ENCODE results near the gene LRP8. TPM values are rescaled to one million over a fixed set of nuclear protein-coding genes. Genes with fewer than 3 reads are reported as not detected.

LRP8 gene
- total RNA-seq, 6 experiments from 2014 or later, result 7.2 to 14.9 (median 13.0) TPM

GRCh38 chr1:53344921-53345838 lies 17.3 kb upstream of the LRP8 start:
- DNase-seq, result no peak
- Mint-ChIP-seq H3K9me3 (no peaks in the 10 kb centered on the region), H3K27ac (no peak overlapping the region), H3K4me3 (no peak overlapping the region), H3K27me3 (ENCODE audit: insufficient read depth) (peaks cover 10% of the 10 kb centered on the region), H3K36me3 (ENCODE audit: low read depth) (no peaks in the 10 kb centered on the region), H3K4me1 (ENCODE audit: low read depth) (peaks cover 13% of the 10 kb centered on the region)
- TF ChIP-seq, protein P1, sequence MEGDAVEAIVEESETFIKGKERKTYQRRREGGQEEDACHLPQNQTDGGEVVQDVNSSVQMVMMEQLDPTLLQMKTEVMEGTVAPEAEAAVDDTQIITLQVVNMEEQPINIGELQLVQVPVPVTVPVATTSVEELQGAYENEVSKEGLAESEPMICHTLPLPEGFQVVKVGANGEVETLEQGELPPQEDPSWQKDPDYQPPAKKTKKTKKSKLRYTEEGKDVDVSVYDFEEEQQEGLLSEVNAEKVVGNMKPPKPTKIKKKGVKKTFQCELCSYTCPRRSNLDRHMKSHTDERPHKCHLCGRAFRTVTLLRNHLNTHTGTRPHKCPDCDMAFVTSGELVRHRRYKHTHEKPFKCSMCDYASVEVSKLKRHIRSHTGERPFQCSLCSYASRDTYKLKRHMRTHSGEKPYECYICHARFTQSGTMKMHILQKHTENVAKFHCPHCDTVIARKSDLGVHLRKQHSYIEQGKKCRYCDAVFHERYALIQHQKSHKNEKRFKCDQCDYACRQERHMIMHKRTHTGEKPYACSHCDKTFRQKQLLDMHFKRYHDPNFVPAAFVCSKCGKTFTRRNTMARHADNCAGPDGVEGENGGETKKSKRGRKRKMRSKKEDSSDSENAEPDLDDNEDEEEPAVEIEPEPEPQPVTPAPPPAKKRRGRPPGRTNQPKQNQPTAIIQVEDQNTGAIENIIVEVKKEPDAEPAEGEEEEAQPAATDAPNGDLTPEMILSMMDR (IDR thresholded peaks at IDR 0.05), result no peak

DNA sequence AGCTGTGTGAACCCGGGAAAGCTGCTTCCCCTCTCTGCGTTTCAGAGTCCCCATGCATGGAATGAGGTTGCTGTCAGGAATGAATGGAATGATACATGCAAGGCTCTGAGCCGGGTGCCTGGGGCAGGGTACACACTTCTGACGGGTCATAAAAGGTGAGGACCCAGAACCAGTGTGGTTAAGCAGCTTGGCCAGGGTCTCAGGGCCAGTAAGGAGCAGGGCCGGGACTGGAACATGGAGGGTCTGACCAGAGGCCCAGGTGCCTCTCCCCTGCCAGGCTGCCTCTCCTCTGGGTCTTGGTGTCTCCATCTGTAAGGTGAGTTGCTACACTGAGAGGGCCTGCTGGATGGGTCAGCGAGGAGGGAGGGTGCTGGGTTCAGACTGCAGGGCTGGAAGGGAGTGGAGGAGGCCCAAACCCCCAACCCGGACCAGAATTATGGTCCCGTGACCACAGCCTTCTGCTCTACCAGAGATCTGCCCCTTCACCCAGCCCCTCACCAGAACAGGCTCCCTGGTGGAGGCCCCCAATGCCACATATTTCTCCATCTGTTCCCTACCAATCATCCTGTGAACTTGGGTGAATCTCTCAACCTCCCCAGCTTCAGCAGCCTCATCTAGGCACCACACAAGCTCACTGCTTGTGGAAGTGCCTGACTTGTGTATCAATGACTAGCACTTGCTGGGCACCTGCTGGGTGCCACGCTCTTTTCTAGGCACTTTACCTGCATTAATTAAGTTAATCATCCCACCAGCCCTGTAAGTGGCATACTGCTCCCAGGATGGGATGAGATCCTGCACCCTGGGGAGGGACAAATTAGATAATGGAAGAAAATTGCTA lies 16.2 kb upstream of the LRP8 start:
- Mint-ChIP-seq H3K36me3 (ENCODE audit: low read depth) (no peaks in the 10 kb centered on the region), H3K4me1 (ENCODE audit: low read depth) (peaks cover 13% of the 10 kb centered on the region), H3K27ac (no peak overlapping the region), H3K4me3 (no peak overlapping the region), H3K27me3 (ENCODE audit: insufficient read depth) (peaks cover 10% of the 10 kb centered on the region), H3K9me3 (no peaks in the 10 kb centered on the region)
- TF ChIP-seq, protein P1 (IDR thresholded peaks at IDR 0.05), result no peak
- peak; percentile 19 for DNase-seq

GRCh38 chr1:53342735-53343470 lies 15.0 kb upstream of the LRP8 start:
- no peaks in the 10 kb centered on the region for H3K36me3 Mint-ChIP-seq (ENCODE audit: low read depth)
- DNase-seq, result no peak
- H3K9me3 Mint-ChIP-seq, result no peaks in the 10 kb centered on the region
- H3K27ac Mint-ChIP-seq, result no peak overlapping the region
- H3K27me3 Mint-ChIP-seq (ENCODE audit: insufficient read depth), result peaks cover 10% of the 10 kb centered on the region
- H3K4me3 Mint-ChIP-seq, result no peak overlapping the region
- TF ChIP-seq, protein P1 (IDR thresholded peaks at IDR 0.05), result no peak
- H3K4me1 Mint-ChIP-seq (ENCODE audit: low read depth), result peaks cover 13% of the 10 kb centered on the region

- Mint-ChIP-seq H3K27ac (no peak overlapping the region), H3K4me3 (no peak overlapping the region), H3K4me1 (ENCODE audit: low read depth) (peaks cover 13% of the 10 kb centered on the region), H3K27me3 (ENCODE audit: insufficient read depth) (peaks cover 10% of the 10 kb centered on the region), H3K36me3 (ENCODE audit: low read depth) (no peaks in the 10 kb centered on the region), H3K9me3 (no peaks in the 10 kb centered on the region)
- TF ChIP-seq, protein P1 (IDR thresholded peaks at IDR 0.05), result no peak
- DNase-seq, result no peak
Observed at GRCh38 chr1:53341961-53342707, 14.3 kb upstream of the LRP8 start.

DNA sequence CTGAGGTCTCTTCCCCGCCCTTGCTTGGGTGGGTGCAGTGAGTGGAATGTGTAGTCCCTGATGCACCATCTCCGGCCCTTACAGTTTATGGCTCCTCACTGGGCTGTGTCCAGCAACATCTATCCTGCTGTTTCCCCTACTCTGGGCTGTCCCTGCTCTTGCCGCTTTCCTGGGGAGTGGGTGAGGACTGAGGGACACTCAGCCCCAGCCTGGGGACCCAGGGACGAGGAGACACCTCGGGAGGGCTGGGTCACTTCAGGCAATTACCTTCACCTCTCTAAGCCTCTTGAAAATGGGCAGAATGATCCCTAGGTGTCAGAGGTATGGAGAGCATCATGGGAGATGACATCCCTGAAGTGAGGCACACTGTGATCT lies 13.6 kb upstream of the LRP8 start:
- no peaks in the 10 kb centered on the region for H3K9me3 Mint-ChIP-seq

More for the DNA sequence above, 13.6 kb upstream of the LRP8 start:
- DNase-seq, result no peak
- Mint-ChIP-seq H3K27me3 (ENCODE audit: insufficient read depth) (peaks cover 6% of the 10 kb centered on the region), H3K4me3 (no peak overlapping the region), H3K4me1 (ENCODE audit: low read depth) (peaks cover 13% of the 10 kb centered on the region), H3K27ac (no peak overlapping the region), H3K36me3 (ENCODE audit: low read depth) (no peaks in the 10 kb centered on the region)
- TF ChIP-seq, protein P1 (IDR thresholded peaks at IDR 0.05), result no peak

All from HFFc6 (cell line).